GM21390 (cell line): ENCODE data around the gene POLA1.
"Not testable (repeated sequence)": the region's sequence is repeated elsewhere in the genome, so short reads cannot be mapped to it uniquely, and the experiment has no call there.

Source experiments
- ATAC-seq: cut with Tn5 transposase; IDR thresholded peaks from one replicate; pipeline ENCODE4 v1.9.1; 2021; ENCODE audit not compliant: unreplicated experiment

The POLA1 gene

GRCh38 chrX:24863779-24864178 is 170.1 kb downstream of the POLA1 start:
- ATAC-seq, result not testable (repeated sequence)

GRCh38 chrX:24870143-24870542 is 176.4 kb downstream of the POLA1 start:
- ATAC-seq, result no peak

GRCh38 chrX:24874604-24875247 is 181.0 kb downstream of the POLA1 start:
- no peak for ATAC-seq

- ATAC-seq, result no peak
These were observed 183.0 kb downstream of the POLA1 start for GRCh38 chrX:24876530-24877287.

GRCh38 chrX:24877288-24877664 is 183.6 kb downstream of the POLA1 start:
- no peak for ATAC-seq

- no peak for ATAC-seq
These were observed 184.3 kb downstream of the POLA1 start for GRCh38 chrX:24877854-24878650.

- ATAC-seq, result no peak
These were observed 186.0 kb downstream of the POLA1 start for GRCh38 chrX:24879679-24880078.

- ATAC-seq, result no peak
These were observed 193.2 kb downstream of the POLA1 start for GRCh38 chrX:24886916-24887315.

GRCh38 chrX:24890677-24891076 is 197.0 kb downstream of the POLA1 start:
- ATAC-seq, result no peak

GRCh38 chrX:24899391-24899790 is 205.7 kb downstream of the POLA1 start:
- ATAC-seq, result no peak

- ATAC-seq, result no peak
These were observed 206.5 kb downstream of the POLA1 start for GRCh38 chrX:24900234-24900633.

GRCh38 chrX:24902806-24903205 is 209.1 kb downstream of the POLA1 start:
- ATAC-seq, result no peak

- ATAC-seq, result no peak
These were observed 225.0 kb downstream of the POLA1 start for GRCh38 chrX:24918715-24919114.

- peak; percentile 81 for ATAC-seq
These were observed 227.1 kb downstream of the POLA1 start for GRCh38 chrX:24920769-24921168.

- ATAC-seq, result no peak
These were observed 231.7 kb downstream of the POLA1 start for GRCh38 chrX:24925430-24925829.

- no peak for ATAC-seq
These were observed 233.7 kb downstream of the POLA1 start for GRCh38 chrX:24927372-24927771.

- ATAC-seq, result no peak
These were observed 234.4 kb downstream of the POLA1 start for GRCh38 chrX:24928114-24928513.

- ATAC-seq, result no peak
These were observed 240.6 kb downstream of the POLA1 start for GRCh38 chrX:24934279-24934678.

GRCh38 chrX:24945009-24945408 is 251.3 kb downstream of the POLA1 start:
- ATAC-seq, result no peak

- no peak for ATAC-seq
These were observed 252.7 kb downstream of the POLA1 start for GRCh38 chrX:24946369-24946768.

GRCh38 chrX:24954732-24955131 is 261.0 kb downstream of the POLA1 start:
- no peak for ATAC-seq

GRCh38 chrX:24955372-24955930 is 261.7 kb downstream of the POLA1 start:
- no peak for ATAC-seq
